ENCODE measurements around the gene PTPN1.

PTPN1 gene

DNA sequence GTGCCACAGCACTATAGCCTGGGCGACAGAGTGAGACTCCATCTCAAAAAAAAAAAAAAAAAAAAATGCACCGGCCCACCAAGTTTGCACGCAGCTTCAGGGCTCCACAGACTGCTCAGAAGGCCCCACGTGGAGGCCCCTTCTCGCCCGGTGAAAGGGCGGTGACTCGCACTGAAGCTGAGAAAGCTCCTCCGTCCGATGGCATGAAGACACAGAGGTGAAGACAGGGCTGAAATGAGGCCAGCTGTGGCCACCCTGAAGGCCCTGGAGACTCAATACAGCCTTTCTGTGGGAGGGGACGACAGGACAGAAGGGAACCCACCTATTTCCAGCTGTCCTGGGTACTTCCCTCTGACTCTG is 84.0 kb downstream of the PTPN1 start:
- TF ChIP-seq ZFP41 (tag by site-specific recombination; IDR thresholded peaks at IDR 0.05; ENCODE audit: borderline replicate concordance) (no peak), KLF9 (tag by site-specific recombination; IDR thresholded peaks at IDR 0.05; ENCODE audit: low read depth) (no peak), SCRT2 (tag by site-specific recombination; IDR thresholded peaks at IDR 0.05) (no peak), ZNF664 (tag by site-specific recombination; IDR thresholded peaks at IDR 0.05) (no peak), GLI2 (tag by site-specific recombination; IDR thresholded peaks at IDR 0.05; ENCODE audit: borderline replicate concordance, low read depth) (no peak), ZNF16 (tag by site-specific recombination; IDR thresholded peaks at IDR 0.05; ENCODE audit: low read depth) (no peak), ZNF654 (tag by site-specific recombination; IDR thresholded peaks at IDR 0.05; ENCODE audit: low read depth) (no peak), ZNF416 (tag by site-specific recombination; IDR thresholded peaks at IDR 0.05) (no peak), ZNF114 (tag by site-specific recombination; IDR thresholded peaks at IDR 0.05) (no peak), ZNF148 (tag by site-specific recombination; IDR thresholded peaks at IDR 0.05; ENCODE audit: borderline replicate concordance) (no peak), ZNF560 (tag by site-specific recombination; IDR thresholded peaks at IDR 0.05; ENCODE audit: borderline replicate concordance) (no peak), GLIS1 (tag by site-specific recombination; IDR thresholded peaks at IDR 0.05) (no peak), ZSCAN16 (tag by site-specific recombination; IDR thresholded peaks at IDR 0.05) (no peak), MYNN (tag by site-specific recombination; IDR thresholded peaks at IDR 0.05; ENCODE audit: borderline replicate concordance) (no peak)
- TF ChIP-seq, protein P1, sequence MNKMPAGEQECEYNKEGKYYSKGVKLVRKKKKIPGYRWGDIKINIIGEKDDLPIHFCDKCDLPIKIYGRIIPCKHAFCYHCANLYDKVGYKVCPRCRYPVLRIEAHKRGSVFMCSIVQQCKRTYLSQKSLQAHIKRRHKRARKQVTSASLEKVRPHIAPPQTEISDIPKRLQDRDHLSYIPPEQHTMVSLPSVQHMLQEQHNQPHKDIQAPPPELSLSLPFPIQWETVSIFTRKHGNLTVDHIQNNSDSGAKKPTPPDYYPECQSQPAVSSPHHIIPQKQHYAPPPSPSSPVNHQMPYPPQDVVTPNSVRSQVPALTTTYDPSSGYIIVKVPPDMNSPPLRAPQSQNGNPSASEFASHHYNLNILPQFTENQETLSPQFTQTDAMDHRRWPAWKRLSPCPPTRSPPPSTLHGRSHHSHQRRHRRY (tag by site-specific recombination; IDR thresholded peaks at IDR 0.05): no peak
- TF ChIP-seq, protein P2, sequence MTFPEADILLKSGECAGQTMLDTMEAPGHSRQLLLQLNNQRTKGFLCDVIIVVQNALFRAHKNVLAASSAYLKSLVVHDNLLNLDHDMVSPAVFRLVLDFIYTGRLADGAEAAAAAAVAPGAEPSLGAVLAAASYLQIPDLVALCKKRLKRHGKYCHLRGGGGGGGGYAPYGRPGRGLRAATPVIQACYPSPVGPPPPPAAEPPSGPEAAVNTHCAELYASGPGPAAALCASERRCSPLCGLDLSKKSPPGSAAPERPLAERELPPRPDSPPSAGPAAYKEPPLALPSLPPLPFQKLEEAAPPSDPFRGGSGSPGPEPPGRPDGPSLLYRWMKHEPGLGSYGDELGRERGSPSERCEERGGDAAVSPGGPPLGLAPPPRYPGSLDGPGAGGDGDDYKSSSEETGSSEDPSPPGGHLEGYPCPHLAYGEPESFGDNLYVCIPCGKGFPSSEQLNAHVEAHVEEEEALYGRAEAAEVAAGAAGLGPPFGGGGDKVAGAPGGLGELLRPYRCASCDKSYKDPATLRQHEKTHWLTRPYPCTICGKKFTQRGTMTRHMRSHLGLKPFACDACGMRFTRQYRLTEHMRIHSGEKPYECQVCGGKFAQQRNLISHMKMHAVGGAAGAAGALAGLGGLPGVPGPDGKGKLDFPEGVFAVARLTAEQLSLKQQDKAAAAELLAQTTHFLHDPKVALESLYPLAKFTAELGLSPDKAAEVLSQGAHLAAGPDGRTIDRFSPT (tag by site-specific recombination; IDR thresholded peaks at IDR 0.05): no peak
- TF ChIP-seq, protein P3, sequence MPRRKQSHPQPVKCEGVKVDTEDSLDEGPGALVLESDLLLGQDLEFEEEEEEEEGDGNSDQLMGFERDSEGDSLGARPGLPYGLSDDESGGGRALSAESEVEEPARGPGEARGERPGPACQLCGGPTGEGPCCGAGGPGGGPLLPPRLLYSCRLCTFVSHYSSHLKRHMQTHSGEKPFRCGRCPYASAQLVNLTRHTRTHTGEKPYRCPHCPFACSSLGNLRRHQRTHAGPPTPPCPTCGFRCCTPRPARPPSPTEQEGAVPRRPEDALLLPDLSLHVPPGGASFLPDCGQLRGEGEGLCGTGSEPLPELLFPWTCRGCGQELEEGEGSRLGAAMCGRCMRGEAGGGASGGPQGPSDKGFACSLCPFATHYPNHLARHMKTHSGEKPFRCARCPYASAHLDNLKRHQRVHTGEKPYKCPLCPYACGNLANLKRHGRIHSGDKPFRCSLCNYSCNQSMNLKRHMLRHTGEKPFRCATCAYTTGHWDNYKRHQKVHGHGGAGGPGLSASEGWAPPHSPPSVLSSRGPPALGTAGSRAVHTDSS (tag by site-specific recombination; IDR thresholded peaks at IDR 0.05): no peak
- TF ChIP-seq, protein P4, sequence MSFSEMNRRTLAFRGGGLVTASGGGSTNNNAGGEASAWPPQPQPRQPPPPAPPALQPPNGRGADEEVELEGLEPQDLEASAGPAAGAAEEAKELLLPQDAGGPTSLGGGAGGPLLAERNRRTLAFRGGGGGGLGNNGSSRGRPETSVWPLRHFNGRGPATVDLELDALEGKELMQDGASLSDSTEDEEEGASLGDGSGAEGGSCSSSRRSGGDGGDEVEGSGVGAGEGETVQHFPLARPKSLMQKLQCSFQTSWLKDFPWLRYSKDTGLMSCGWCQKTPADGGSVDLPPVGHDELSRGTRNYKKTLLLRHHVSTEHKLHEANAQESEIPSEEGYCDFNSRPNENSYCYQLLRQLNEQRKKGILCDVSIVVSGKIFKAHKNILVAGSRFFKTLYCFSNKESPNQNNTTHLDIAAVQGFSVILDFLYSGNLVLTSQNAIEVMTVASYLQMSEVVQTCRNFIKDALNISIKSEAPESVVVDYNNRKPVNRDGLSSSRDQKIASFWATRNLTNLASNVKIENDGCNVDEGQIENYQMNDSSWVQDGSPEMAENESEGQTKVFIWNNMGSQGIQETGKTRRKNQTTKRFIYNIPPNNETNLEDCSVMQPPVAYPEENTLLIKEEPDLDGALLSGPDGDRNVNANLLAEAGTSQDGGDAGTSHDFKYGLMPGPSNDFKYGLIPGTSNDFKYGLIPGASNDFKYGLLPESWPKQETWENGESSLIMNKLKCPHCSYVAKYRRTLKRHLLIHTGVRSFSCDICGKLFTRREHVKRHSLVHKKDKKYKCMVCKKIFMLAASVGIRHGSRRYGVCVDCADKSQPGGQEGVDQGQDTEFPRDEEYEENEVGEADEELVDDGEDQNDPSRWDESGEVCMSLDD (tag by site-specific recombination; IDR thresholded peaks at IDR 0.05): no peak
- no peaks in the 10 kb centered on the region for H3K4me1 ChIP-seq (ENCODE audit: control insufficient read depth, insufficient read depth, low read length)
- POLR2A ChIA-PET: no interaction called here
- CTCF ChIA-PET: interaction anchor here (0.6 to 1.2 kb wide), 4 partner anchors 32 to 474 kb away, joined by 3 read pairs; no protein-coding TSS in a partner anchor
- peaks cover 0 to 5% of the 10 kb centered on the region in 2 experiments; a peak in 1 of 3 replicates for H3K36me3 ChIP-seq (ENCODE audit: control insufficient read depth in 2 of 2, insufficient read depth in 1 of 2, low read length in 2 of 2)
- no peak overlapping the region for H3K4me3 ChIP-seq (ENCODE audit: low read depth, low read length)
- no peak overlapping the region for H3K27ac ChIP-seq (ENCODE audit: extremely low read depth, low read depth, low read length)
- H3K9me3 ChIP-seq (ENCODE audit: control insufficient read depth, insufficient read depth, low read depth, low read length): no peaks in the 10 kb centered on the region
